Endothelial cell of hepatic sinusoid (primary cell): ENCODE measurements around the gene CYP2E1.
"Not testable (repeated sequence)": the region's sequence is repeated elsewhere in the genome, so short reads cannot be mapped to it uniquely, and the experiment has no call there.

ENCODE experiments used
- in situ Hi-C: cut with HindIII; loops from 2 replicates; pipeline ENCODE4 v1.10.0; 2017; ENCODE audit warnings: low sequenced_read_pairs

CYP2E1 gene

DNA sequence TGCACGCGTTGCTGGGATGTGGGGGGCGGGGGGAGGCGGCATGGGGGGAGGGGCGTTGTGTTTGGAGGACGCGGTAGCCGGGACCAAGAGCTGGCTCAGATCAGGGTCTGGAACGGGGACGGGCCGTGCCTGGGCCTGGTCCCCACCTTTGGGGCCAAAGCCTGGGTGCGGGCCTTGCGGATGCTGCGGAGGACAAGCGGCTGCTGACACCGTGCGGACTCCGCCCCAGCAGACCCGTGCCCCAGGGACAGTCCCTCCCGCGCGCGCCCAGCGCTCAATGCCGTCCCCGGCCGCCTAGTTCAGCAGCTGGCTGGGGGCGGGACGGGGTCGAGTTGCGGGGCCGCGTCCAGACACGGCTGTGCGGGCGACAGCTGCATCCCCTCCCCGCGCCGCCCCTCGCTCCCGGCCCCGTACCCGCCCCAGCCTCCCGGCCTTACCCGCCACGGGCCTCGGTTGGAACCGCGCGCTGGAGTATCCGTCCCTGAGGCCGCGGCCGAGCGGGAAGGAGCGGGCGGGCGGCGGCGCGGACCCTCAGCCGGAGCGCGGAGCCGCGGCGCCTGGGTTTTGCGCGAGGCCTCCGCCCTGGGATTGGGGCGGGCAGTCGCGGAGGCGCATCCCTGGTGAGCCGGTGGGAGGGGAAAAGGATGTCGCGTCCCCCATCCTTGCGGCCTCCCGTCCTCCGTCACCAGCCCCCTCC lies 41.8 kb downstream of the CYP2E1 start:
- in situ Hi-C loops: not testable (repeated sequence)

DNA sequence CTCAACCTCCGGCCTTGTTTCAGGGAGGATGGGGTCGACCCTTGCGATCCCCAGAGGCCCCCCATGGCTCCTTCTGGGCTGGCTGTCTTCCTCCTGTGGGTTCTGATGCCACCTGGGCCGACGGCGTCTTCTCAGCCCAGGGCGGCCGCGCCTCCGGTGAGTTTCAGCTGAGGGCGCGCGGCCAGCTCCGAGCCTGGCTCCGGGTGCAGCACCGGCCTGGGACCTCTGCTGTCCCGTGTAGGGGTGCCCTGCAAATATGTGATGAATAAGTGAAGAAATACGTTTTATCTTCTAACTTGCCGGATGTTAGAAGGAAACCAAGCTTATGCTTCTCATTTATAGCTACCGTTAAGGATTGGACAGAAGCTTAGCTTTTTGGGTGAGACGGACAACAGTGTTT lies 42.6 kb downstream of the CYP2E1 start:
- in situ Hi-C loops: not testable (repeated sequence)

DNA sequence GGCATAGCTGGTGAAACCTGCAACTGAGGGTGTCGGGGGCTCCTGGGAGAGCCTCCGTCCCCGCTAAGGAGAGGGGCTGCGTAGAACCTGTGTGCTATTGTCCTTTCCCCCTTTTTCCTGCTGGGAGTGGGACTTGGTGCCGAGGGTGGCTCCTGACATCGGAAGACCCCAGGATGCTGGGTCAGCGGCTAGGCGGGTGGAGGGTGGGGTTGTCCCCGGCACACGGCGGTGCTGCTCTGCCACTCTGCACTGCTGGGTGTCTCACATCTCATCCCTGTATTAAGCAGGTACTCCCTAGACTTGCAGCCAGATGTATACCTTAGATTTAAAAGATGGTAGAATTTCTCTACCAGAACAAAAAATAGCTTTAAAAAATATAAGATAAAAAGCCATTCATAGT lies 44.9 kb downstream of the CYP2E1 start:
- in situ Hi-C loops: not testable (repeated sequence)

- in situ Hi-C loops: not testable (repeated sequence)
Observed at GRCh38 chr10:133573460-133573859, 46.3 kb downstream of the CYP2E1 start.

DNA sequence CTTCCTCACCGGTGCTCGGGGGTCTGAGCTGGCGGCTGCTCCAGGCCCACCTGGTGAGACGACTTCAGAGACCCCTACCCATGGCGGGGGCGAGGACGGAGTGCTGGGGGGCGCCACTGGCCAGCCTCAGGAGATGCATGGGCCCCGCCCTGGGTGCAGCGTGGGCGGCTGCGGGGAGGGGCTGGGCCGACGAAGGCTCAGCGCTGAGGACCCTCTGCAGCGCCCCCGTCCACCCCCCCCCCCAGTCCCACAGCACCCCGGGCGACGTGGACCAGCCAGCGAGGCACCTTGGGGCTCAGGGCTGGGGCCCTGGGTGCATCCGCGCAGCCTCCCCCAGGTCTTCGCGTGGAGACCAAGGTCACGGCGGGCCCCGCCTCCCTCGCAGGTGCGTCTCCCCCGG lies 49.9 kb downstream of the CYP2E1 start:
- in situ Hi-C loops: not testable (repeated sequence)
